DND-41 (cell line): Measurements from ENCODE around the gene ADCK2.

Experiments
- ATAC-seq: fragments of 200-7000 bp; cut with Tn5 transposase; 3 replicates; pipeline ENCODE4 v1.9.1; 2021; ENCODE audit warnings: low read depth; ENCODE audit not compliant: insufficient read depth
- DNase-seq: peaks from one replicate; pipeline ENCODE4 v3.0.0-alpha.2; 2020
- H2AFZ ChIP-seq: 2 replicates; pipeline ENCODE4 v1.6.0; 2012; ENCODE audit warnings: low read depth, low read length
- H3K27ac ChIP-seq: 2 replicates; pipeline ENCODE4 v1.5.1; 2012; ENCODE audit warnings: low read length, inconsistent platforms
- H3K27me3 ChIP-seq: fragments of 200-600 bp; sonication (generic); 2 replicates; pipeline ENCODE4 v1.6.0; 2012; ENCODE audit warnings: low read length, mild to moderate bottlenecking, inconsistent platforms; ENCODE audit not compliant: insufficient read depth, poor library complexity
- H3K36me3 ChIP-seq: 2 replicates; pipeline ENCODE4 v1.5.1; 2012; ENCODE audit warnings: low read length, inconsistent platforms; ENCODE audit not compliant: insufficient read depth
- H3K4me1 ChIP-seq: 2 replicates; pipeline ENCODE4 v1.5.1; 2012; ENCODE audit warnings: mild to moderate bottlenecking, low read length; ENCODE audit not compliant: insufficient read depth
- H3K4me2 ChIP-seq: 2 replicates; pipeline ENCODE4 v1.6.0; 2012; ENCODE audit warnings: mild to moderate bottlenecking, moderate library complexity, low read length, inconsistent platforms; ENCODE audit not compliant: insufficient read depth
- H3K4me3 ChIP-seq, 2 experiments: fragments of 200-600 bp in 1 of 2; shearing (Covaris generic) in 1 of 2; 2 replicates each; pipeline ENCODE4 v1.5.1; 2012 to 2016; ENCODE audit warnings: inconsistent platforms in 2 of 2, low read length in 2 of 2, mild to moderate bottlenecking in 2 of 2, low read depth in 1 of 2, moderate library complexity in 1 of 2
- H3K79me2 ChIP-seq: 2 replicates; pipeline ENCODE4 v1.6.0; 2012; ENCODE audit warnings: low read length, inconsistent platforms; ENCODE audit not compliant: insufficient read depth
- H3K9ac ChIP-seq: 2 replicates; pipeline ENCODE4 v1.6.0; 2012; ENCODE audit warnings: low read depth, mild to moderate bottlenecking, inconsistent platforms, low read length, moderate library complexity
- H3K9me3 ChIP-seq: 2 replicates; pipeline ENCODE4 v1.5.1; 2012; ENCODE audit warnings: low read length, moderate library complexity, mild to moderate bottlenecking, inconsistent platforms; ENCODE audit not compliant: insufficient read depth, severe bottlenecking
- H4K20me1 ChIP-seq: 2 replicates; pipeline ENCODE4 v1.6.0; 2012; ENCODE audit warnings: low read length; ENCODE audit not compliant: insufficient read depth
- EZH2 ChIP-seq: IDR thresholded peaks from 3 replicates; pipeline ENCODE4 v1.6.1; 2012; ENCODE audit warnings: borderline replicate concordance, low read depth, mild to moderate bottlenecking, moderate library complexity, low read length, inconsistent platforms; ENCODE audit not compliant: severe bottlenecking
- TF ChIP-seq, protein P1 (sequence below): IDR thresholded peaks from 2 replicates; pipeline ENCODE4 v1.5.1; 2012; ENCODE audit warnings: borderline replicate concordance, low read length, moderate library complexity, mild to moderate bottlenecking; ENCODE audit not compliant: poor library complexity, severe bottlenecking; ENCODE audit errors: extremely low read depth

ADCK2 gene

DNA sequence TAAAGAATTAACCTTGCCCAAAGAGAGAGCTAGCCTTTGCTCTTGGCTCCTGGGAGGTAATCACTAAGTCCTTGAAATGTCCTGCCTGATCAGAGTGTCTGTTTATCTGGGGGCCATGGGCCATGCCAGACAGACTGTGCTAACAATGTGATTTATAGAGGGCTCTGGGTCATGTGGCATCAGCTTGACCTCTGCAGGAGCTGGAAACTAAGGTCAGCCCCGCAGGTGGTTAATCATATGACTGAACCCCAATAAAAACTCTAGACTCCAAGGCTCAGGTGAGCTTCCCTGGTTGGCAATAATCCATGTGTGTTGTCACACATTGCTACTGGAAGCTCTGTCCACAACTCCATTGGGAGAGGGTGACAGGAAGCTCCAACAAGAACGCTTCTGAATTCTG is 71.3 kb downstream of the ADCK2 start:
- no peak overlapping the region for H2AFZ ChIP-seq
- H3K27me3 ChIP-seq = no peaks in the 10 kb centered on the region
- H3K36me3 ChIP-seq = peaks cover 20% of the 10 kb centered on the region
- TF ChIP-seq, protein P1, sequence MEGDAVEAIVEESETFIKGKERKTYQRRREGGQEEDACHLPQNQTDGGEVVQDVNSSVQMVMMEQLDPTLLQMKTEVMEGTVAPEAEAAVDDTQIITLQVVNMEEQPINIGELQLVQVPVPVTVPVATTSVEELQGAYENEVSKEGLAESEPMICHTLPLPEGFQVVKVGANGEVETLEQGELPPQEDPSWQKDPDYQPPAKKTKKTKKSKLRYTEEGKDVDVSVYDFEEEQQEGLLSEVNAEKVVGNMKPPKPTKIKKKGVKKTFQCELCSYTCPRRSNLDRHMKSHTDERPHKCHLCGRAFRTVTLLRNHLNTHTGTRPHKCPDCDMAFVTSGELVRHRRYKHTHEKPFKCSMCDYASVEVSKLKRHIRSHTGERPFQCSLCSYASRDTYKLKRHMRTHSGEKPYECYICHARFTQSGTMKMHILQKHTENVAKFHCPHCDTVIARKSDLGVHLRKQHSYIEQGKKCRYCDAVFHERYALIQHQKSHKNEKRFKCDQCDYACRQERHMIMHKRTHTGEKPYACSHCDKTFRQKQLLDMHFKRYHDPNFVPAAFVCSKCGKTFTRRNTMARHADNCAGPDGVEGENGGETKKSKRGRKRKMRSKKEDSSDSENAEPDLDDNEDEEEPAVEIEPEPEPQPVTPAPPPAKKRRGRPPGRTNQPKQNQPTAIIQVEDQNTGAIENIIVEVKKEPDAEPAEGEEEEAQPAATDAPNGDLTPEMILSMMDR = no peak
- TF ChIP-seq EZH2 = no peak
- no peak overlapping the region for H3K4me3 ChIP-seq
- H3K27ac ChIP-seq = no peak overlapping the region
- DNase-seq (no peak), ATAC-seq (no peak)
- no peaks in the 10 kb centered on the region for H3K79me2 ChIP-seq
- no peak overlapping the region for H3K9ac ChIP-seq
- H4K20me1 ChIP-seq = no peaks in the 10 kb centered on the region
- no peaks in the 10 kb centered on the region for H3K4me1 ChIP-seq
- H3K4me2 ChIP-seq = no peak overlapping the region
- H3K9me3 ChIP-seq = no peaks in the 10 kb centered on the region
